GM23338 (cell line): ENCODE results near the gene RXFP2.

Experiments
- EZH2 ChIP-seq: fragments of 200-600 bp; sonication (generic); IDR thresholded peaks from one replicate; pipeline ENCODE4 v1.8.0; 2017; ENCODE audit warnings: antibody characterized with exemption, mild to moderate bottlenecking, low read depth; ENCODE audit not compliant: unreplicated experiment
- EZH2phosphoT487 ChIP-seq: fragments of 200-600 bp; sonication (generic); IDR thresholded peaks from one replicate; pipeline ENCODE4 v1.8.1; 2018; ENCODE audit warnings: antibody characterized with exemption; ENCODE audit not compliant: unreplicated experiment
- POLR2AphosphoS5 ChIP-seq: IDR thresholded peaks from 2 replicates; pipeline ENCODE4 v1.6.1; 2016; ENCODE audit warnings: antibody characterized with exemption, low read depth
- TF ChIP-seq, protein P1 (sequence below), 2 experiments: fragments of 200-600 bp in 1 of 2; sonication (generic) in 1 of 2; conservative IDR thresholded peaks; 2 replicates each; pipeline versions ENCODE4 v1.5.1 to v1.6.1; 2016 to 2017; ENCODE audit warnings: antibody characterized with exemption in 2 of 2, low read depth in 2 of 2, mild to moderate bottlenecking in 2 of 2, moderate library complexity in 1 of 2
- TF ChIP-seq, protein P2 (sequence below): IDR thresholded peaks from one replicate; pipeline ENCODE4 v1.6.1; 2018; ENCODE audit warnings: antibody characterized with exemption; ENCODE audit not compliant: unreplicated experiment

DNA sequence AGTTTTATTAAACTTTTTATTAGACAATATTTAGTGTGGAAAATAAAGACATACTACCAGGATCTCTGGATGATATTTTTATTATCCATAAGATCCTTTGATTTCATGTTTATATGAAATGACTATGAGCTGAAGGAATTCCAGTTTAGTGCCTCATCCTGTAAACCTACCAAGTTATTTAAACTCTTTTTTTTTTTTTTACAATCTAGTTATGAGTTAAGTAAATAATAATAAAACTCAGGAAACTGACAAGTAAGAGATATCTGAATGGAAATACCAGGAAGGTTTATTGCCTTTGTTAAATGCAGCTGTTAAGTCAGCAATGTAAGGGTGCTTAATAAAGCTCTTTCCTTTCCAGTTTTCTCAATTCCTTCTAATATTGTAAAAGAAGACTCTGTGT lies 53.9 kb downstream of the RXFP2 start:
- TF ChIP-seq, protein P1, sequence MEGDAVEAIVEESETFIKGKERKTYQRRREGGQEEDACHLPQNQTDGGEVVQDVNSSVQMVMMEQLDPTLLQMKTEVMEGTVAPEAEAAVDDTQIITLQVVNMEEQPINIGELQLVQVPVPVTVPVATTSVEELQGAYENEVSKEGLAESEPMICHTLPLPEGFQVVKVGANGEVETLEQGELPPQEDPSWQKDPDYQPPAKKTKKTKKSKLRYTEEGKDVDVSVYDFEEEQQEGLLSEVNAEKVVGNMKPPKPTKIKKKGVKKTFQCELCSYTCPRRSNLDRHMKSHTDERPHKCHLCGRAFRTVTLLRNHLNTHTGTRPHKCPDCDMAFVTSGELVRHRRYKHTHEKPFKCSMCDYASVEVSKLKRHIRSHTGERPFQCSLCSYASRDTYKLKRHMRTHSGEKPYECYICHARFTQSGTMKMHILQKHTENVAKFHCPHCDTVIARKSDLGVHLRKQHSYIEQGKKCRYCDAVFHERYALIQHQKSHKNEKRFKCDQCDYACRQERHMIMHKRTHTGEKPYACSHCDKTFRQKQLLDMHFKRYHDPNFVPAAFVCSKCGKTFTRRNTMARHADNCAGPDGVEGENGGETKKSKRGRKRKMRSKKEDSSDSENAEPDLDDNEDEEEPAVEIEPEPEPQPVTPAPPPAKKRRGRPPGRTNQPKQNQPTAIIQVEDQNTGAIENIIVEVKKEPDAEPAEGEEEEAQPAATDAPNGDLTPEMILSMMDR (conservative IDR thresholded peaks at IDR 0.05; ENCODE audit: low read depth in 2 of 2) = no peak
- no peak for TF ChIP-seq POLR2AphosphoS5
- no peak for TF ChIP-seq EZH2phosphoT487
- TF ChIP-seq EZH2 = no peak
- TF ChIP-seq, protein P2, sequence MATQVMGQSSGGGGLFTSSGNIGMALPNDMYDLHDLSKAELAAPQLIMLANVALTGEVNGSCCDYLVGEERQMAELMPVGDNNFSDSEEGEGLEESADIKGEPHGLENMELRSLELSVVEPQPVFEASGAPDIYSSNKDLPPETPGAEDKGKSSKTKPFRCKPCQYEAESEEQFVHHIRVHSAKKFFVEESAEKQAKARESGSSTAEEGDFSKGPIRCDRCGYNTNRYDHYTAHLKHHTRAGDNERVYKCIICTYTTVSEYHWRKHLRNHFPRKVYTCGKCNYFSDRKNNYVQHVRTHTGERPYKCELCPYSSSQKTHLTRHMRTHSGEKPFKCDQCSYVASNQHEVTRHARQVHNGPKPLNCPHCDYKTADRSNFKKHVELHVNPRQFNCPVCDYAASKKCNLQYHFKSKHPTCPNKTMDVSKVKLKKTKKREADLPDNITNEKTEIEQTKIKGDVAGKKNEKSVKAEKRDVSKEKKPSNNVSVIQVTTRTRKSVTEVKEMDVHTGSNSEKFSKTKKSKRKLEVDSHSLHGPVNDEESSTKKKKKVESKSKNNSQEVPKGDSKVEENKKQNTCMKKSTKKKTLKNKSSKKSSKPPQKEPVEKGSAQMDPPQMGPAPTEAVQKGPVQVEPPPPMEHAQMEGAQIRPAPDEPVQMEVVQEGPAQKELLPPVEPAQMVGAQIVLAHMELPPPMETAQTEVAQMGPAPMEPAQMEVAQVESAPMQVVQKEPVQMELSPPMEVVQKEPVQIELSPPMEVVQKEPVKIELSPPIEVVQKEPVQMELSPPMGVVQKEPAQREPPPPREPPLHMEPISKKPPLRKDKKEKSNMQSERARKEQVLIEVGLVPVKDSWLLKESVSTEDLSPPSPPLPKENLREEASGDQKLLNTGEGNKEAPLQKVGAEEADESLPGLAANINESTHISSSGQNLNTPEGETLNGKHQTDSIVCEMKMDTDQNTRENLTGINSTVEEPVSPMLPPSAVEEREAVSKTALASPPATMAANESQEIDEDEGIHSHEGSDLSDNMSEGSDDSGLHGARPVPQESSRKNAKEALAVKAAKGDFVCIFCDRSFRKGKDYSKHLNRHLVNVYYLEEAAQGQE = no peak
